Activated CD8-positive, alpha-beta T cell treated with anti-CD3 and anti-CD28 coated beads for 36 hours (primary cell): Measurements from ENCODE around the gene PLAGL2. TPM values are rescaled to one million over a fixed set of nuclear protein-coding genes. Genes with fewer than 3 reads are reported as not detected.
"Not testable (repeated sequence)": the region's sequence is repeated elsewhere in the genome, so short reads cannot be mapped to it uniquely, and the experiment has no call there.

ENCODE experiments used
- ATAC-seq: fragments of 200-7000 bp; cut with Tn5 transposase; one replicate; pipeline ENCODE4 v1.10.0; 2021; ENCODE audit warnings: mild to moderate bottlenecking, moderate library complexity
- CTCF ChIA-PET: fragments of 350-600 bp; sonication (Branson Sonifier 250); formaldehyde crosslinking; loops from one replicate; lab custom pipeline; 2021; ENCODE audit warnings: antibody characterized with exemption; lab: Charles Lee
- POLR2A ChIA-PET: fragments of 350-600 bp; sonication (Branson Sonifier 250); formaldehyde crosslinking; loops from one replicate; lab custom pipeline; 2021; ENCODE audit warnings: antibody characterized with exemption; lab: Charles Lee
- DNase-seq: peaks from one replicate; pipeline ENCODE4 v3.0.0-alpha.2; 2020
- H3K27ac Mint-ChIP-seq: one replicate; pipeline ENCODE4 v1.8.0; 2021; ENCODE audit warnings: mild to moderate bottlenecking, mixed read lengths
- H3K27me3 Mint-ChIP-seq: one replicate; pipeline ENCODE4 v1.8.0; 2021; ENCODE audit warnings: mixed read lengths
- H3K36me3 Mint-ChIP-seq: one replicate; pipeline ENCODE4 v1.8.0; 2021; ENCODE audit warnings: low read depth, mixed read lengths
- H3K4me1 Mint-ChIP-seq: one replicate; pipeline ENCODE4 v1.8.0; 2021; ENCODE audit warnings: low read depth, mixed read lengths
- H3K4me3 Mint-ChIP-seq: one replicate; pipeline ENCODE4 v1.8.0; 2021; ENCODE audit warnings: mild to moderate bottlenecking, moderate library complexity, mixed read lengths
- H3K9me3 Mint-ChIP-seq: one replicate; pipeline ENCODE4 v1.8.0; 2021; ENCODE audit warnings: mixed read lengths
- CTCF ChIP-seq: fragments of 200-600 bp; IDR thresholded peaks from one replicate; pipeline ENCODE4 v1.8.0; 2022; ENCODE audit warnings: antibody characterized with exemption, mild to moderate bottlenecking
- intact Hi-C: fragments of 100-400 bp; cut with micrococcal nuclease; formaldehyde crosslinking; loops from one replicate; pipeline ENCODE4 v1.10.0; 2022
- total RNA-seq, 2 experiments: library from RNA; stranded (reverse); gene quantifications; one replicate each; pipeline ENCODE4 v1.2.3, GENCODE V29; 2021

Gene PLAGL2
- total RNA-seq, 2 experiments from 2014 or later = 70.6 to 71.5 TPM

GRCh38 chr20:32195581-32195980, 12.0 kb downstream of the PLAGL2 start:
- Mint-ChIP-seq H3K4me1 (peaks cover 68% of the 10 kb centered on the region), H3K27ac (peak overlapping the region; percentile 63), H3K9me3 (no peaks in the 10 kb centered on the region), H3K36me3 (peaks cover 74% of the 10 kb centered on the region), H3K27me3 (no peaks in the 10 kb centered on the region), H3K4me3 (no peak overlapping the region)
- ChIA-PET CTCF (interaction anchor here (1.3 kb wide), 1 partner anchor 90 kb away, joined by 3 read pairs; no protein-coding TSS in a partner anchor), POLR2A (interaction anchor here (1.2 to 1.5 kb wide), 4 partner anchors 8 to 175 kb away, joined by 3 to 8 read pairs (median 5); no protein-coding TSS in a partner anchor)
- DNase-seq (no peak), ATAC-seq (no peak)
- intact Hi-C loops = no loop called here
- no peak for TF ChIP-seq CTCF

- ChIA-PET POLR2A (interaction anchor here (1.4 to 7.4 kb wide), 3 partner anchors 9 to 12 kb away, joined by 5 to 60 read pairs (median 8); no protein-coding TSS in a partner anchor), CTCF (interaction anchor here (1.3 kb wide), 1 partner anchor 92 kb away, joined by 3 read pairs; no protein-coding TSS in a partner anchor)
- H3K36me3 Mint-ChIP-seq = peaks cover 61% of the 10 kb centered on the region
- intact Hi-C loops = no loop called here
- H3K27me3 Mint-ChIP-seq = no peaks in the 10 kb centered on the region
- no peak overlapping the region for H3K4me3 Mint-ChIP-seq
- DNase-seq = no peak
- ATAC-seq = no peak
- no peaks in the 10 kb centered on the region for H3K9me3 Mint-ChIP-seq
- TF ChIP-seq CTCF = no peak
- peaks cover 65% of the 10 kb centered on the region for H3K4me1 Mint-ChIP-seq
- peak overlapping the region; percentile 80 for H3K27ac Mint-ChIP-seq
Observed at GRCh38 chr20:32193996-32194395, 13.5 kb downstream of the PLAGL2 start.

GRCh38 chr20:32193336-32193735, 14.2 kb downstream of the PLAGL2 start:
- Mint-ChIP-seq H3K4me1 (peaks cover 66% of the 10 kb centered on the region), H3K36me3 (peaks cover 57% of the 10 kb centered on the region), H3K27ac (peak overlapping the region; percentile 80)
- intact Hi-C loops, H3K27me3 Mint-ChIP-seq, CTCF ChIA-PET, H3K9me3 Mint-ChIP-seq, DNase-seq, H3K4me3 Mint-ChIP-seq, ATAC-seq: not testable (repeated sequence)
- POLR2A ChIA-PET = interaction anchor here (0.8 to 7.4 kb wide), 2 partner anchors 9 to 23 kb away, joined by 3 to 60 read pairs; no protein-coding TSS in a partner anchor

GRCh38 chr20:32192698-32193097, 14.8 kb downstream of the PLAGL2 start:
- Mint-ChIP-seq H3K36me3 (peaks cover 51% of the 10 kb centered on the region), H3K4me3 (no peak overlapping the region), H3K27me3 (no peaks in the 10 kb centered on the region), H3K27ac (peak overlapping the region; percentile 67), H3K4me1 (peaks cover 66% of the 10 kb centered on the region), H3K9me3 (no peaks in the 10 kb centered on the region)
- CTCF ChIA-PET = no interaction called here
- ATAC-seq (no peak), DNase-seq (no peak)
- intact Hi-C loops = no loop called here
- POLR2A ChIA-PET = interaction anchor here (0.8 to 7.4 kb wide), 2 partner anchors 10 to 24 kb away, joined by 3 to 60 read pairs; no protein-coding TSS in a partner anchor
- TF ChIP-seq CTCF = no peak

- CTCF ChIA-PET = no interaction called here
- intact Hi-C loops = no loop called here
- Mint-ChIP-seq H3K4me3 (no peak overlapping the region), H3K9me3 (no peaks in the 10 kb centered on the region), H3K27ac (peak overlapping the region; percentile 61), H3K4me1 (peaks cover 65% of the 10 kb centered on the region), H3K36me3 (peaks cover 43% of the 10 kb centered on the region), H3K27me3 (no peaks in the 10 kb centered on the region)
- ATAC-seq (no peak), DNase-seq (no peak)
- POLR2A ChIA-PET = interaction anchor here (1.7 to 7.4 kb wide), 2 partner anchors 11 to 40 kb away, joined by 7 to 60 read pairs; no protein-coding TSS in a partner anchor
- TF ChIP-seq CTCF = no peak
Observed at GRCh38 chr20:32191873-32192272, 15.7 kb downstream of the PLAGL2 start.
